H9 (cell line): ENCODE measurements around the gene OSBPL2. TPM values are rescaled to one million over a fixed set of nuclear protein-coding genes. Genes with fewer than 3 reads are reported as not detected.

Experiments
- DNase-seq: peaks from one replicate; pipeline ENCODE4 v3.0.0-alpha.2; 2017
- H2AFZ ChIP-seq: one replicate; pipeline ENCODE4 v1.6.1; 2013; ENCODE audit warnings: mild to moderate bottlenecking, low read length, control low read depth, moderate library complexity
- H2AK5ac ChIP-seq: 2 replicates; pipeline ENCODE4 v1.6.1; 2013; ENCODE audit warnings: low read length, control low read depth, mixed read lengths; ENCODE audit not compliant: insufficient read length
- H2BK120ac ChIP-seq: one replicate; pipeline ENCODE4 v1.6.1; 2013; ENCODE audit warnings: low read depth, mild to moderate bottlenecking, low read length, control low read depth, inconsistent platforms; ENCODE audit not compliant: poor library complexity, severe bottlenecking
- H2BK12ac ChIP-seq: 2 replicates; pipeline ENCODE4 v1.6.1; 2013; ENCODE audit warnings: low read length, control low read depth, mixed read lengths, low read depth; ENCODE audit not compliant: insufficient read length
- H2BK15ac ChIP-seq: 2 replicates; pipeline ENCODE4 v1.6.1; 2013; ENCODE audit warnings: low read depth, low read length, control low read depth
- H2BK20ac ChIP-seq: one replicate; pipeline ENCODE4 v1.6.1; 2013; ENCODE audit warnings: low read depth, mild to moderate bottlenecking, low read length, control low read depth, inconsistent platforms; ENCODE audit not compliant: poor library complexity, severe bottlenecking
- H2BK5ac ChIP-seq: 2 replicates; pipeline ENCODE4 v1.6.1; 2013; ENCODE audit warnings: low read length, control low read depth, mixed read lengths; ENCODE audit not compliant: insufficient read length
- H3K14ac ChIP-seq: 2 replicates; pipeline ENCODE4 v1.6.1; 2013; ENCODE audit warnings: low read length, control low read depth; ENCODE audit not compliant: insufficient read depth
- H3K18ac ChIP-seq: 2 replicates; pipeline ENCODE4 v1.6.1; 2013; ENCODE audit warnings: low read depth, mild to moderate bottlenecking, mixed read lengths, low read length, control low read depth; ENCODE audit not compliant: insufficient read length
- H3K23ac ChIP-seq: 2 replicates; pipeline ENCODE4 v1.6.1; 2013; ENCODE audit warnings: low read length, control low read depth, mixed read lengths, low read depth; ENCODE audit not compliant: insufficient read length
- H3K23me2 ChIP-seq: 2 replicates; pipeline ENCODE4 v1.6.1; 2013; ENCODE audit warnings: low read depth, mild to moderate bottlenecking, mixed read lengths, low read length, control low read depth; ENCODE audit not compliant: insufficient read length, poor library complexity, severe bottlenecking
- H3K27ac ChIP-seq: 2 replicates; pipeline ENCODE4 v1.5.1; 2013; ENCODE audit warnings: low read length, control low read depth, mixed read lengths, low read depth; ENCODE audit not compliant: insufficient read length
- H3K27me3 ChIP-seq: 2 replicates; pipeline ENCODE4 v1.6.1; 2013; ENCODE audit warnings: low read length, control low read depth, inconsistent platforms; ENCODE audit not compliant: insufficient read depth
- H3K4ac ChIP-seq: 2 replicates; pipeline ENCODE4 v1.6.1; 2013; ENCODE audit warnings: low read depth, mild to moderate bottlenecking, control low read depth, inconsistent platforms, low read length, moderate library complexity
- H3K4me1 ChIP-seq: 2 replicates; pipeline ENCODE4 v1.6.1; 2013; ENCODE audit warnings: low read length, control low read depth, inconsistent platforms; ENCODE audit not compliant: insufficient read depth
- H3K4me2 ChIP-seq: 2 replicates; pipeline ENCODE4 v1.6.1; 2013; ENCODE audit warnings: low read length, control low read depth, mixed read lengths; ENCODE audit not compliant: insufficient read length, insufficient read depth
- H3K56ac ChIP-seq: 2 replicates; pipeline ENCODE4 v1.6.1; 2013; ENCODE audit warnings: low read depth, mild to moderate bottlenecking, mixed read lengths, low read length, control low read depth; ENCODE audit not compliant: insufficient read length
- H3K79me1 ChIP-seq: 2 replicates; pipeline ENCODE4 v1.6.1; 2013; ENCODE audit warnings: low read depth, mild to moderate bottlenecking, moderate library complexity, low read length, control low read depth, inconsistent platforms; ENCODE audit not compliant: insufficient read depth, poor library complexity, severe bottlenecking
- H3K79me2 ChIP-seq: 2 replicates; pipeline ENCODE4 v1.6.1; 2013; ENCODE audit warnings: low read length, control low read depth, inconsistent platforms; ENCODE audit not compliant: insufficient read depth
- H3K9ac ChIP-seq: 2 replicates; pipeline ENCODE4 v1.6.1; 2013; ENCODE audit warnings: low read length, control low read depth, mixed read lengths; ENCODE audit not compliant: insufficient read length; ENCODE audit errors: extremely low read depth
- H3K9me3 ChIP-seq: one replicate; pipeline ENCODE4 v1.6.1; 2013; ENCODE audit warnings: low read depth, low read length, inconsistent platforms; ENCODE audit not compliant: control insufficient read depth
- H3T11ph ChIP-seq: one replicate; pipeline ENCODE4 v1.6.1; 2013; ENCODE audit warnings: mild to moderate bottlenecking, low read length, control low read depth, inconsistent platforms
- H4K20me1 ChIP-seq: one replicate; pipeline ENCODE4 v1.6.1; 2013; ENCODE audit not compliant: control insufficient read depth, insufficient read length, insufficient read depth
- H4K5ac ChIP-seq: 2 replicates; pipeline ENCODE4 v1.6.1; 2013; ENCODE audit warnings: low read depth, mild to moderate bottlenecking, mixed read lengths, low read length, control low read depth; ENCODE audit not compliant: insufficient read length
- H4K8ac ChIP-seq: replicated peaks from 2 replicates; pipeline ENCODE4 v1.6.1; 2013; ENCODE audit warnings: low read length, control low read depth, mixed read lengths, low read depth; ENCODE audit not compliant: insufficient read length
- H4K91ac ChIP-seq: 2 replicates; pipeline ENCODE4 v1.6.1; 2013; ENCODE audit warnings: low read depth, mild to moderate bottlenecking, moderate library complexity, mixed read lengths, low read length, control low read depth; ENCODE audit not compliant: insufficient read length
- H3K27ac Mint-ChIP-seq, 3 experiments: 2 replicates in 2 of 3; 3 replicates in 1 of 3; pipeline ENCODE4 v1.8.0; 2020 to 2021; ENCODE audit warnings: mixed read lengths in 3 of 3, mild to moderate bottlenecking in 1 of 3, moderate library complexity in 1 of 3
- H3K27me3 Mint-ChIP-seq: 2 replicates; pipeline ENCODE4 v1.8.0; 2021; ENCODE audit warnings: low read depth, mild to moderate bottlenecking, moderate library complexity, mixed read lengths
- H3K36me3 Mint-ChIP-seq, 3 experiments: 2 replicates in 2 of 3; 3 replicates in 1 of 3; pipeline ENCODE4 v1.8.0; 2020 to 2021; ENCODE audit warnings: low read depth in 3 of 3, mixed read lengths in 3 of 3; ENCODE audit not compliant: insufficient read depth in 1 of 3
- H3K4me1 Mint-ChIP-seq, 2 experiments: 2 replicates each; pipeline ENCODE4 v1.8.0; 2020; ENCODE audit warnings: mixed read lengths in 2 of 2
- H3K4me3 Mint-ChIP-seq, 2 experiments: 2 replicates in 1 of 2; 3 replicates in 1 of 2; pipeline ENCODE4 v1.8.0; 2020 to 2021; ENCODE audit warnings: mild to moderate bottlenecking in 2 of 2, mixed read lengths in 2 of 2, moderate library complexity in 1 of 2
- H3K9me3 Mint-ChIP-seq, 2 experiments: 2 replicates in 1 of 2; 3 replicates in 1 of 2; pipeline ENCODE4 v1.8.0; 2020; ENCODE audit warnings: mild to moderate bottlenecking in 2 of 2, mixed read lengths in 2 of 2, moderate library complexity in 1 of 2
- CTCF ChIP-seq: fragments of 200-600 bp; sonication (generic); conservative IDR thresholded peaks from 3 replicates; pipeline ENCODE4 v1.8.0; 2021; ENCODE audit warnings: antibody characterized with exemption, mild to moderate bottlenecking
- WGBS: extraction: QIAGEN DNeasy Blood & Tissue Kit; methylation state at CpG from one replicate; pipeline ENCODE4 v1.1.7; 2013; ENCODE audit warnings: missing lambda C conversion rate, low lambda C conversion rate, mixed read lengths; ENCODE audit not compliant: insufficient read length; ENCODE audit errors: extremely low coverage; 5-methylcytosine and 5-hydroxymethylcytosine counted together
- total RNA-seq: library from RNA; stranded (reverse); gene quantifications from 2 replicates; pipeline ENCODE4 v1.2.1, GENCODE V29; 2021

OSBPL2 gene
- total RNA-seq, 1 experiment from 2014 or later, result 47.3 TPM

- Histone ChIP-seq H3K27ac (no peak overlapping the region), H3K23me2 (no peaks in the 10 kb centered on the region)
Measured at GRCh38 chr20:62246872-62247652, 8.7 kb downstream of the OSBPL2 start.

More at GRCh38 chr20:62246872-62247652, 8.7 kb downstream of the OSBPL2 start:
- Histone ChIP-seq H2BK15ac (no peak overlapping the region), H3T11ph (no peak overlapping the region), H4K20me1 (no peaks in the 10 kb centered on the region), H2BK12ac (no peak overlapping the region), H3K23ac (no peak overlapping the region), H2BK20ac (no peak overlapping the region), H3K4ac (no peak overlapping the region), H4K91ac (no peak overlapping the region), H3K4me2 (no peak overlapping the region), H3K9me3 (no peaks in the 10 kb centered on the region), H3K27me3 (no peaks in the 10 kb centered on the region), H3K9ac (no peak overlapping the region), H3K79me1 (peaks cover 8% of the 10 kb centered on the region), H2BK120ac (no peak overlapping the region), H4K5ac (no peak overlapping the region), H2AFZ (no peak overlapping the region), H3K56ac (no peak overlapping the region), H3K18ac (no peak overlapping the region), H2BK5ac (no peak overlapping the region), H3K79me2 (peaks cover 10% of the 10 kb centered on the region; the same call in 1 of the 2 replicates), H2AK5ac (no peak overlapping the region), H4K8ac (no peak overlapping the region), H3K14ac (no peak overlapping the region), H3K4me1 (no peaks in the 10 kb centered on the region; the same call in 1 of the 2 replicates)
- Mint-ChIP-seq H3K4me3 (peak overlapping the region in 1 of 2 experiments; percentile 53; a peak in 1 of 5 replicates), H3K36me3 (peaks cover 0 to 6% (median 1%) of the 10 kb centered on the region in 3 experiments; a peak in 3 of 7 replicates), H3K4me1 (peaks cover 20 to 23% of the 10 kb centered on the region in 2 experiments), H3K27ac (peak overlapping the region in 2 of 3 experiments; percentile 51 to 55; a peak in 3 of 7 replicates), H3K27me3 (no peaks in the 10 kb centered on the region), H3K9me3 (no peaks in the 10 kb centered on the region; a peak in 1 of 5 replicates)
- no peak for DNase-seq
- no CpG with 5 or more reads among the region's 22 CpGs for WGBS
- no peak for TF ChIP-seq CTCF
